ENCODE results near the gene ASCC2. TPM values are rescaled to one million over a fixed set of nuclear protein-coding genes. Genes with fewer than 3 reads are reported as not detected.

ASCC2 gene
- total and polyA plus RNA-seq, 2 experiments from 2014 or later: 30.5 to 31.3 TPM

GRCh38 chr22:29750029-29750428 is 88.0 kb downstream of the ASCC2 start:
- H3K4me3 ChIP-seq: no peak overlapping the region
- Mint-ChIP-seq H3K4me1 (no peaks in the 10 kb centered on the region), H3K27ac (no peak overlapping the region), H3K4me3 (no peak overlapping the region), H3K9me3 (no peaks in the 10 kb centered on the region; the same call in 1 of the 3 replicates), H3K36me3 (ENCODE audit: low read depth) (peaks cover 3% of the 10 kb centered on the region; the same call in 1 of the 3 replicates), H3K27me3 (ENCODE audit: insufficient read depth, low read depth, poor library complexity) (peaks cover 5% of the 10 kb centered on the region)
- no peak overlapping the region for H3K4me2 ChIP-seq
- no peaks in the 10 kb centered on the region for H3K36me3 ChIP-seq (ENCODE audit: insufficient read depth)
- H2AFZ ChIP-seq: no peak overlapping the region
- no peaks in the 10 kb centered on the region for H3K9me2 ChIP-seq (ENCODE audit: insufficient read depth)
- no peaks in the 10 kb centered on the region for H3F3A ChIP-seq (replicated peaks; ENCODE audit: low read depth)
- no peaks in the 10 kb centered on the region for H3K79me2 ChIP-seq (replicated peaks; ENCODE audit: insufficient read depth)
- no peaks in the 10 kb centered on the region for H3K4me1 ChIP-seq (ENCODE audit: insufficient read depth)
- no peak overlapping the region for H3K27ac ChIP-seq (ENCODE audit: low read depth)
- H3K27me3 ChIP-seq (ENCODE audit: insufficient read depth): no peaks in the 10 kb centered on the region
- TF ChIP-seq STAT1 (IDR thresholded peaks at IDR 0.05; ENCODE audit: unreplicated experiment) (no peak), EZH2phosphoT487 (IDR thresholded peaks at IDR 0.05; ENCODE audit: unreplicated experiment) (no peak), EZH2 (IDR thresholded peaks at IDR 0.05; ENCODE audit: low read depth, unreplicated experiment) (no peak), JUNB (IDR thresholded peaks at IDR 0.05; ENCODE audit: unreplicated experiment) (no peak), ZNF331 (CRISPR knock-in tag; IDR thresholded peaks at IDR 0.05; ENCODE audit: low read depth) (no peak), REST (IDR thresholded peaks at IDR 0.05; ENCODE audit: unreplicated experiment) (no peak), POLR2AphosphoS5 (IDR thresholded peaks at IDR 0.05; ENCODE audit: low read depth) (no peak), NANOG (IDR thresholded peaks at IDR 0.05; ENCODE audit: borderline replicate concordance) (no peak), ZNF114 (CRISPR knock-in tag; IDR thresholded peaks at IDR 0.05) (no peak), CREB1 (CRISPR knock-in tag; IDR thresholded peaks at IDR 0.05; ENCODE audit: low read depth) (no peak)
- TF ChIP-seq, protein P1, sequence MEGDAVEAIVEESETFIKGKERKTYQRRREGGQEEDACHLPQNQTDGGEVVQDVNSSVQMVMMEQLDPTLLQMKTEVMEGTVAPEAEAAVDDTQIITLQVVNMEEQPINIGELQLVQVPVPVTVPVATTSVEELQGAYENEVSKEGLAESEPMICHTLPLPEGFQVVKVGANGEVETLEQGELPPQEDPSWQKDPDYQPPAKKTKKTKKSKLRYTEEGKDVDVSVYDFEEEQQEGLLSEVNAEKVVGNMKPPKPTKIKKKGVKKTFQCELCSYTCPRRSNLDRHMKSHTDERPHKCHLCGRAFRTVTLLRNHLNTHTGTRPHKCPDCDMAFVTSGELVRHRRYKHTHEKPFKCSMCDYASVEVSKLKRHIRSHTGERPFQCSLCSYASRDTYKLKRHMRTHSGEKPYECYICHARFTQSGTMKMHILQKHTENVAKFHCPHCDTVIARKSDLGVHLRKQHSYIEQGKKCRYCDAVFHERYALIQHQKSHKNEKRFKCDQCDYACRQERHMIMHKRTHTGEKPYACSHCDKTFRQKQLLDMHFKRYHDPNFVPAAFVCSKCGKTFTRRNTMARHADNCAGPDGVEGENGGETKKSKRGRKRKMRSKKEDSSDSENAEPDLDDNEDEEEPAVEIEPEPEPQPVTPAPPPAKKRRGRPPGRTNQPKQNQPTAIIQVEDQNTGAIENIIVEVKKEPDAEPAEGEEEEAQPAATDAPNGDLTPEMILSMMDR (conservative IDR thresholded peaks at IDR 0.05; ENCODE audit: low read depth in 2 of 2): no peak
- TF ChIP-seq, protein P2, sequence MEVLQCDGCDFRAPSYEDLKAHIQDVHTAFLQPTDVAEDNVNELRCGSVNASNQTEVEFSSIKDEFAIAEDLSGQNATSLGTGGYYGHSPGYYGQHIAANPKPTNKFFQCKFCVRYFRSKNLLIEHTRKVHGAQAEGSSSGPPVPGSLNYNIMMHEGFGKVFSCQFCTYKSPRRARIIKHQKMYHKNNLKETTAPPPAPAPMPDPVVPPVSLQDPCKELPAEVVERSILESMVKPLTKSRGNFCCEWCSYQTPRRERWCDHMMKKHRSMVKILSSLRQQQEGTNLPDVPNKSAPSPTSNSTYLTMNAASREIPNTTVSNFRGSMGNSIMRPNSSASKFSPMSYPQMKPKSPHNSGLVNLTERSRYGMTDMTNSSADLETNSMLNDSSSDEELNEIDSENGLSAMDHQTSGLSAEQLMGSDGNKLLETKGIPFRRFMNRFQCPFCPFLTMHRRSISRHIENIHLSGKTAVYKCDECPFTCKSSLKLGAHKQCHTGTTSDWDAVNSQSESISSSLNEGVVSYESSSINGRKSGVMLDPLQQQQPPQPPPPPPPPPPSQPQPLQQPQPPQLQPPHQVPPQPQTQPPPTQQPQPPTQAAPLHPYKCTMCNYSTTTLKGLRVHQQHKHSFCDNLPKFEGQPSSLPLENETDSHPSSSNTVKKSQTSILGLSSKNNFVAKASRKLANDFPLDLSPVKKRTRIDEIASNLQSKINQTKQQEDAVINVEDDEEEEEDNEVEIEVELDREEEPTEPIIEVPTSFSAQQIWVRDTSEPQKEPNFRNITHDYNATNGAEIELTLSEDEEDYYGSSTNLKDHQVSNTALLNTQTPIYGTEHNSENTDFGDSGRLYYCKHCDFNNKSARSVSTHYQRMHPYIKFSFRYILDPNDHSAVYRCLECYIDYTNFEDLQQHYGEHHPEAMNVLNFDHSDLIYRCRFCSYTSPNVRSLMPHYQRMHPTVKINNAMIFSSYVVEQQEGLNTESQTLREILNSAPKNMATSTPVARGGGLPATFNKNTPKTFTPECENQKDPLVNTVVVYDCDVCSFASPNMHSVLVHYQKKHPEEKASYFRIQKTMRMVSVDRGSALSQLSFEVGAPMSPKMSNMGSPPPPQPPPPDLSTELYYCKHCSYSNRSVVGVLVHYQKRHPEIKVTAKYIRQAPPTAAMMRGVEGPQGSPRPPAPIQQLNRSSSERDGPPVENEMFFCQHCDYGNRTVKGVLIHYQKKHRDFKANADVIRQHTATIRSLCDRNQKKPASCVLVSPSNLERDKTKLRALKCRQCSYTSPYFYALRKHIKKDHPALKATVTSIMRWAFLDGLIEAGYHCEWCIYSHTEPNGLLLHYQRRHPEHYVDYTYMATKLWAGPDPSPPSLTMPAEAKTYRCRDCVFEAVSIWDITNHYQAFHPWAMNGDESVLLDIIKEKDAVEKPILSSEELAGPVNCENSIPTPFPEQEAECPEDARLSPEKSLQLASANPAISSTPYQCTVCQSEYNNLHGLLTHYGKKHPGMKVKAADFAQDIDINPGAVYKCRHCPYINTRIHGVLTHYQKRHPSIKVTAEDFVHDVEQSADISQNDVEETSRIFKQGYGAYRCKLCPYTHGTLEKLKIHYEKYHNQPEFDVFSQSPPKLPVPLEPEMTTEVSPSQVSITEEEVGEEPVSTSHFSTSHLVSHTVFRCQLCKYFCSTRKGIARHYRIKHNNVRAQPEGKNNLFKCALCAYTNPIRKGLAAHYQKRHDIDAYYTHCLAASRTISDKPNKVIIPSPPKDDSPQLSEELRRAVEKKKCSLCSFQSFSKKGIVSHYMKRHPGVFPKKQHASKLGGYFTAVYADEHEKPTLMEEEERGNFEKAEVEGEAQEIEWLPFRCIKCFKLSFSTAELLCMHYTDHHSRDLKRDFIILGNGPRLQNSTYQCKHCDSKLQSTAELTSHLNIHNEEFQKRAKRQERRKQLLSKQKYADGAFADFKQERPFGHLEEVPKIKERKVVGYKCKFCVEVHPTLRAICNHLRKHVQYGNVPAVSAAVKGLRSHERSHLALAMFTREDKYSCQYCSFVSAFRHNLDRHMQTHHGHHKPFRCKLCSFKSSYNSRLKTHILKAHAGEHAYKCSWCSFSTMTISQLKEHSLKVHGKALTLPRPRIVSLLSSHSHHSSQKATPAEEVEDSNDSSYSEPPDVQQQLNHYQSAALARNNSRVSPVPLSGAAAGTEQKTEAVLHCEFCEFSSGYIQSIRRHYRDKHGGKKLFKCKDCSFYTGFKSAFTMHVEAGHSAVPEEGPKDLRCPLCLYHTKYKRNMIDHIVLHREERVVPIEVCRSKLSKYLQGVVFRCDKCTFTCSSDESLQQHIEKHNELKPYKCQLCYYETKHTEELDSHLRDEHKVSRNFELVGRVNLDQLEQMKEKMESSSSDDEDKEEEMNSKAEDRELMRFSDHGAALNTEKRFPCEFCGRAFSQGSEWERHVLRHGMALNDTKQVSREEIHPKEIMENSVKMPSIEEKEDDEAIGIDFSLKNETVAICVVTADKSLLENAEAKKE (CRISPR knock-in tag; IDR thresholded peaks at IDR 0.05): no peak
- TF ChIP-seq, protein P3, sequence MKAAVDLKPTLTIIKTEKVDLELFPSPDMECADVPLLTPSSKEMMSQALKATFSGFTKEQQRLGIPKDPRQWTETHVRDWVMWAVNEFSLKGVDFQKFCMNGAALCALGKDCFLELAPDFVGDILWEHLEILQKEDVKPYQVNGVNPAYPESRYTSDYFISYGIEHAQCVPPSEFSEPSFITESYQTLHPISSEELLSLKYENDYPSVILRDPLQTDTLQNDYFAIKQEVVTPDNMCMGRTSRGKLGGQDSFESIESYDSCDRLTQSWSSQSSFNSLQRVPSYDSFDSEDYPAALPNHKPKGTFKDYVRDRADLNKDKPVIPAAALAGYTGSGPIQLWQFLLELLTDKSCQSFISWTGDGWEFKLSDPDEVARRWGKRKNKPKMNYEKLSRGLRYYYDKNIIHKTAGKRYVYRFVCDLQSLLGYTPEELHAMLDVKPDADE (IDR thresholded peaks at IDR 0.05): no peak
- no peak for DNase-seq (ENCODE audit: low spot score)
- no peaks in the 10 kb centered on the region for H4K20me1 ChIP-seq (replicated peaks; ENCODE audit: insufficient read depth)
- ATAC-seq: no peak
